SK-N-SH treated with all-trans-retinoic acid at 6 μM for 48 hours (cell line): Measurements from ENCODE around the gene AGAP1.

Experiments
- CREB5 ChIP-seq: fragments of 250-450 bp; sonication (Bioruptor Pico); IDR thresholded peaks from 2 replicates; pipeline ENCODE4 v1.5.1; 2020; ENCODE audit warnings: low read depth, mild to moderate bottlenecking, moderate library complexity
- CSDC2 ChIP-seq: fragments of 250-450 bp; sonication (Bioruptor Pico); IDR thresholded peaks from 2 replicates; pipeline ENCODE4 v1.5.0; 2020; ENCODE audit warnings: mild to moderate bottlenecking, moderate library complexity
- ESRRG ChIP-seq: fragments of 250-450 bp; sonication (Bioruptor Pico); IDR thresholded peaks from 2 replicates; pipeline ENCODE4 v1.6.1; 2021; ENCODE audit warnings: mild to moderate bottlenecking
- ISL1 ChIP-seq: fragments of 250-450 bp; sonication (Bioruptor Pico); IDR thresholded peaks from 2 replicates; pipeline ENCODE4 v2.1.2; 2022; ENCODE audit warnings: mild to moderate bottlenecking, moderate library complexity
- PATZ1 ChIP-seq: fragments of 250-450 bp; sonication (Bioruptor Pico); IDR thresholded peaks from 2 replicates; pipeline ENCODE4 v1.8.0; 2020; ENCODE audit warnings: mild to moderate bottlenecking, moderate library complexity, borderline replicate concordance
- POU6F1 ChIP-seq: fragments of 250-450 bp; sonication (Bioruptor Pico); IDR thresholded peaks from 2 replicates; pipeline ENCODE4 v1.8.0; 2021; ENCODE audit warnings: low read depth, mild to moderate bottlenecking, moderate library complexity, borderline replicate concordance
- RARB ChIP-seq: fragments of 250-450 bp; sonication (Bioruptor Pico); IDR thresholded peaks from 2 replicates; pipeline ENCODE4 v1.8.0; 2021; ENCODE audit warnings: mild to moderate bottlenecking, moderate library complexity
- SNAI2 ChIP-seq: fragments of 250-450 bp; sonication (Bioruptor Pico); IDR thresholded peaks from 2 replicates; pipeline ENCODE4 v1.5.0; 2020; ENCODE audit warnings: mild to moderate bottlenecking, moderate library complexity
- TCF4 ChIP-seq: fragments of 250-450 bp; sonication (Bioruptor Pico); IDR thresholded peaks from 2 replicates; pipeline ENCODE4 v1.8.0; 2021; ENCODE audit warnings: mild to moderate bottlenecking, moderate library complexity, borderline replicate concordance
- TOX ChIP-seq: fragments of 250-450 bp; sonication (Bioruptor Pico); IDR thresholded peaks from 2 replicates; pipeline ENCODE4 v1.8.0; 2021; ENCODE audit warnings: mild to moderate bottlenecking, moderate library complexity, borderline replicate concordance
- ZC3H10 ChIP-seq: fragments of 250-450 bp; sonication (Bioruptor Pico); IDR thresholded peaks from 2 replicates; pipeline ENCODE4 v1.5.1; 2021; ENCODE audit warnings: mild to moderate bottlenecking, moderate library complexity
- ZFP3 ChIP-seq: fragments of 250-450 bp; sonication (Bioruptor Pico); IDR thresholded peaks from 2 replicates; pipeline ENCODE4 v1.5.0; 2020; ENCODE audit warnings: mild to moderate bottlenecking, moderate library complexity
- ZNF70 ChIP-seq: fragments of 450-650 bp; formaldehyde crosslinking; IDR thresholded peaks from 2 replicates; pipeline ENCODE4 v1.5.0; 2020; ENCODE audit warnings: mild to moderate bottlenecking, moderate library complexity
- ZNF8 ChIP-seq: fragments of 450-650 bp; formaldehyde crosslinking; IDR thresholded peaks from 2 replicates; pipeline ENCODE4 v1.5.0; 2020; ENCODE audit warnings: mild to moderate bottlenecking, moderate library complexity

GRCh38 chr2:235866373-235866772 is 372.5 kb downstream of the AGAP1 start:
- TF ChIP-seq PATZ1 (no peak), CREB5 (no peak), ZC3H10 (no peak), TCF4 (CRISPR knock-in tag) (no peak), ZNF8 (CRISPR knock-in tag) (no peak), SNAI2 (CRISPR knock-in tag) (no peak), ZFP3 (CRISPR knock-in tag) (no peak), ISL1 (CRISPR knock-in tag) (no peak), RARB (no peak), CSDC2 (no peak), TOX (CRISPR knock-in tag) (no peak), ESRRG (CRISPR knock-in tag) (no peak), ZNF70 (no peak), POU6F1 (CRISPR knock-in tag) (no peak)
